ENCODE data around the gene CENPM.

CENPM gene

DNA sequence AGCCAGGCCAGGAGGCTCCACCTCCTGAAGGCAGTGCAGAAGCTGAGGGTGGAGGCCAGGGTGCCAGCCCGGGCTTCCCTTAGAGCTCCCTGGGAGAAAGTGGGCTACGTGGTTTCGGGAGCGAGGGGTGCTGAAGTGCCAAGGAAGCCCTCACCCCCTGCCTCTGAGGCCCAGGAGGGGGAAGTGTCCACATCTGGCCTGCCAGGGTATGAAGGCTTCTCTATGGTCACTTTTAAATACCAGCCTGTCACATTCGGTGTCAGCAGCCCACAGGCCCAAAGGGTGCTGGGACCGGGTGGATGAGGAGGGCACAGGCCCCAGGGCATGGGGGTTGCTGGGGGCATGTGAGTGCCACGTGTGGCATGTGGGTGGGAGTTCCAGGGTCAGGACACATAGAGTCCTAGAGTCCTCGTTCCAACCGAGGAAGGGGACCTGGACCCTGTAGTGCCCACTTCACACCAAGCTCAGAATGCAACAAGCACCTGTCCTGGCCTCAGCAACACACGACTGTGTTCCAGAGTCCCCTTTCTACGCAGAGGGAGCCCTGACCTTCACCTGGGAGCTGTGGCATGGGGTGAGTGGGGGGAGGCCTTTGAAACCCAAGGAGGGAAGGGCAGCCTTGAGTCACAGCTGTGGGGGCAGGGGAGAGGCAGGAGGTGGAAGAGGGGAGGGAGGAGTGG lies 33.8 kb downstream of the CENPM start:
- DNase-seq: no peak

GRCh38 chr22:41912338-41913039 lies 34.5 kb downstream of the CENPM start:
- DNase-seq: no peak

DNA sequence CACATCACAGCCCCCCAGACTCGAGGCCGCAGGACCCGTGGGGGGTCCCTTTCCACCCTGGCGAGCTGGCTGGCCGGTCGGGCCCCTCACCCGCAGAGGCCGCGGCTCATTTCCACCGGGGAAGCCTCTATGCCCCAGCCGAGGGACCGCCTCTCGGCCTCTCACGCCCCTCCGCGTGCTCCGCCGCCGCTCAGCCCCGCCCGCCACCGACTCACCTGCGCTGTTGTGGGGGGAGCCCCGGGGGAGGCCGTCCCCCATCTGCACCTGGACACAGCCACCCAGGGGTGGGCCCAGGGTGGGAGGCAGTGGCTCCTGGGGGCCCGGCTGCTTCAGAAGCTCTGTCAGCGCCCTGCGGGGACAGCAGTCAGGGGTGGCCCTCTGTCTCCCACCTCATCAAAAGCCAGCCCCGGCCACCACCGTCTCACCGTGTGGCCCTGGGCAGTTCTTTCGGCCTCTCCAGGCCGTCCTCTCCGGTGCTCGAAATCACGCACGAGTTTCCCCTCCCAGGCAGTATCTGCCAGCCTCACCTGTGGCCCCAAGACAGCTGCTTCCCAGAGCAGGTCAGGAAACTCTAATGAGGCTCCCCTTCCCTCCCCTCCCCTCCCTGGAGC lies 35.8 kb downstream of the CENPM start:
- DNase-seq: no peak

- no peak for DNase-seq
These were observed 36.6 kb downstream of the CENPM start for GRCh38 chr22:41910050-41911000.

- no peak for DNase-seq
These were observed 37.5 kb downstream of the CENPM start for GRCh38 chr22:41909310-41910049.

DNA sequence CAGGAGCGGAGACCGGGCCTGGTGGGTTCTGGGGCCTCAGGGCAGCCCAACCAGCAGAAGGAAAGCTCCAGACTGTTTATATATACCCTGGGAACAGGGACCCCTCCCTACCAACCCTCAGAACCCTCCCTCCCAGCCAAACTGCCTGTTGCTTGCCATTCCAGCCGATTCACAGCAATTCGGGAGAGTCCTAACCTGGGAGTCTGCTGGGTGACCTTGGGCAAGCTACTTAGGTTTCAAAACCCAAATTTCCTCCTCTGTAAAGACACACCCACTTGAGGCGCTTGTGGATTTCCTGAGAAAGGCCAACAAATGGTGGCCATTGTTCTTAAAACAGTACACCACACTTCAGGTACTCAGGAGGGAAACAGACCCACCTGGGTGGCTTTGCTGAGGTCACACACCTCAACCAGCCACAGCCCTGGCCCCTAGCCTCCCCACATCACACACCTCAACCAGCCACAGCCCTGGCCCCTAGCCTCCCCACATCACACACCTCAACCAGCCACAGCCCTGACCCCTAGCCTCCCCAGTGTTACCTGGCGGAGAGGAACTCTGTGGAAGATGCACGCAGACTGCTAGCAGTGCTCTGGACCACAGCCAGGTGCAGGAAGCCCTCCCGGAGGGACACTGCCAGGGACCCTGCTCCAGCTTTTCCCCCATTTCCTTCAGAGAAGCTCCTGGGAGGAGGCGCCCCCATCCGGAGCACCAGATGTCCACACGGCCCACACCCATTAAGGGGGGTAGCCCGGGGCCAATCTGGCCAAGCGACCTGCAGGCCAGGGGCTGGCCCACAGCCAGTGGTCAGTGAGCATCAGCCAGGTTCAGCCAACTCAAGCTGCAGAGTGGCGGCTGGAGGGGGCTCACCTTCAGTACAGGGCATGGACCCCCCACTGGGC lies 38.3 kb downstream of the CENPM start:
- no peak for DNase-seq

DNA sequence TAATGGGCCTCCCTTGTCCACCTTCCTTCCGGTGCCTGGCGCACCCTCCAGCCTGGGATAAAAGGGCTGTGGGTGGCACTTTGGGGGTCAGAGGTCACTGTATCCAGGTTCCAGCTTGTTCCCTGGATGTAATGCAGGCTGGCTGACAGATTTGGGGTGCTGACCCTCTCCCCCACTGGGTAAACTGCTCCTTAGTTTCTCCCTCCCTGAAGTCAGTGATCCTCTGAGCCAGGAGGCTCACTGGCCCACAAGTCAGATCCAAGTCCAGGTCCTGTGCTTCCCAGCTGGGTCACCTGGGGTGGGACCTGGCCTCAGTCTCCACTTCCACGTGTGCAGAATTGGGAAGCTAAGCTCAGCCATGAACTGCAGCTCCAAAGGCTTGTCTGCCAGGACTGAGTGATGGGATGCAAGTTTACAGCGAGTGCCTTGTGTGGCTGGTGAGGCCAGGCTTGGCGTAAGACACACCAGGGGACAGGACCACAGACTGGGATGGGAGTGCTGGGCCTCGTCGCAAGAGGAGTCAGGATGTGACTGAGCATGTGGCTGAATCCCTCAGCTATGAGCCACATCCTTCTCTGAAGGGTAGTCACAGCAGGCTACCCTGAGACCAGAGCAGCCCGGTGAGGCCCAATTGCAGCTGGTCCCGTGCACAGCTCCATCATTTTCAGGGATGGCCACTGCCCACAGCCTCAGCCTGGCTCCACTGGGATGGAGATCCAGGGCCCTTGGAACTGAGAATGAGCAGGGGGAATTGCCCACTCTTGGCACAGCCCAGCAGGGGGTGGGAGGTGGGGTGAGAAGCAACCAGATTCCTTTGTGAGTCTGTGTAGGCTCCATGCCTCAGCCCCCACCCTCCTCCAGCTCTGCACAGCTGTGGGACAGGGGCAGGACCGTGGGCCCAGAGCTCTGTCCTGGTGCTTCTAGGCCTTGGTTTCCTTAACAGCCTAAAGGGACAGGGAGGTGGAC lies 39.2 kb downstream of the CENPM start:
- no peak for DNase-seq

GRCh38 chr22:41906822-41907221 lies 40.1 kb downstream of the CENPM start:
- no peak for DNase-seq

GRCh38 chr22:41905411-41906202 lies 41.3 kb downstream of the CENPM start:
- no peak for DNase-seq

DNA sequence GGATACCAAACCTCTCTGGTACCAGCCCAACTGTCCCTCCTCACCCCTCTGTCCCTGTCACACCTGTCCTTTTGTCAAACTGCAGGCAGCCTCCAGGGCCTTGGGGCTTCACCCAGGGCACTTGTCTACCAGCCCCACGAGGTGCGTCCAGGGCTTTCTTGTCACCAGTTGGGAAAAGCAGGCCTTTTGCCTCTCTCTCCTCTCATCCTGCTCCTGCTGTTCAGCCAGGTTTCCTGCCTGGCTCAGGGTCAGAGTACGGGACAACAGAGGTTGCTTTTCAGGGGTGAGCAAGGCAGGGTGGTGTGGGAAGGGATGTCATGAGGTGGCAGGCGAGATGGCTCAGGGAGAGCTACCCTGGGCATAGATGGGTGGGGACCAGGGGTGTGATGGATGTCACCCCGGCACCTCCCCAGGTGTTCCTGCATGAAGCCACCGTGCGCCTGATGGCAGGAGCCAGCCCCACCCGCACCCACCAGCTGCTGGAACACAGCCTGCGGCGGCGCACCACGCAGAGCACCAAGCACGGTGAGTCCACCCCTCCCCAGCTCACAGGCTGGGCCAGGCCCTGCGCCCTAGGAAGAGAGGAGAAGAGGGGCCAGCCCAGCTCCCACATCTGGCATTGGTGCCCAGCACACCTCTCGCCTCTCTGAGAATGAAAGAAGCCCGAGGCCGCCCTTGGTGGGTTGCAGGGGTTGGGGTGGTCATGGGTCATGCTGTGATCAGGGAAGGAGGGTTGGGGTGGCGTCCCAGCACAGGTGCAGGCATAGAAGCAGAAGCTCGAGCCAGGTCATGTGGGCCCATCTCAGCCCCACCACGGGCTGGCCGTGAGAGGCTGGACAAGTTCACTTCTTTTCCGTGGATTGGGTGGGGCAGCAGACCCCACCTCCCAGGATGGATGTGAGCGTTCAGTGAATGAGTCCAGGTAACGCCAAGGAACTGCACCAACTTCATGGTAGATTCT lies 42.2 kb downstream of the CENPM start:
- no peak for DNase-seq

DNA sequence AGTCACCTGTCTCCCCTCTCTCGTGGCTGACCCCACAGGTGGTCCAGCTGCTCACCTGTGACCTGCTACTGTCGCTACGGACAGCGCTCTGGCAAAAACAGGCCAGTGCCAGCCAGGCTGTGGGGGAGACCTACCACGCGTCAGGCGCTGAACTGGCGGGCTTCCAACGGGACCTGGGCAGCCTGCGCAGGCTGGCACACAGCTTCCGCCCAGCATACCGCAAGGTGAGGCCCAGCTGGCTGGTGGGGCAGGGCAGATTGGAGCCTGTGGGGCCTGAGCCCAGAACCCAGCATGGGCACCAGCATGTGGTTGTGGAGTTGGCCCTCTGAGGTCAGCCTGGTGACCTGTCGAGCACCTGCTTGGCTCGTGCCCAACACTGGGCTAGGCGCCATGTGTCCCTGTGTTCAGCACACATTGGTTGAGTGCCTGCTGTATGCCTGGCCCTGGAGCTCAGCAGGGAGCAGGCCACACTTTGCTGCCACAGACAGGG lies 44.0 kb downstream of the CENPM start:
- no peak for DNase-seq

- DNase-seq: no peak
These were observed 44.9 kb downstream of the CENPM start for GRCh38 chr22:41902016-41902415.

DNA sequence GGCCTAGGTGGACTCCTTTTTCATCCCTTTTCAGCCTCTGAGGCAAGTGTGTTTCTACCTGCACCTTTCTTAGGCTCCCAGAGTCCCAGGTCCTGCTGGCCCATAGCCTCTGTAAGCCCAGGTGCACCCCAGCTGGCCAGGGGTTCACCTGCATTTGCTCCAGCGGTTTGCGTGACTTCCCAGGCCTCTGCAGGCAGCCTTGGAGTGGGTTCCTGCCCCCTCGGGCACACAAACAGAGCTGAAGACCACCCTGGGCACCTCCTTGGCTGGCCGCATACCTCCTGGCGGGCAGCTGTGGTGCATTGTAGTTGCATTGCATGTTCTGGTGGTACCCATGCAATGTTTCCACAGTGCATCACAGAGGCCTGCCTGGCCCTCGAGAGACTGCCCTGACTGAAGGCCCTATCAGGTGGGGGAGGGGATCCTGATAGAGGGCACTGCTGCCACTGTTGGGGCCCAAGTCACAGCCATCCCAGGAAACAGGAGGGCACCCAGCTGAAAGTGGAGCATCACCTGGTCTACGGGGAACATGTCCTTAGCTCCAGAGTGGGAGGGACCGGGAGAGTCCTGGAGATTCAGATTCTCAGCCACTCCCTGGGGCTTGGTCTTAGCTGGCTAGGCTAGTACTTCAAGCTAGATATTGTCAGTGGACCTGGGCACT lies 46.2 kb downstream of the CENPM start:
- DNase-seq: no peak

GRCh38 chr22:41899992-41900651 lies 46.8 kb downstream of the CENPM start:
- DNase-seq: no peak

GRCh38 chr22:41899110-41899509 lies 47.8 kb downstream of the CENPM start:
- no peak for DNase-seq

DNA sequence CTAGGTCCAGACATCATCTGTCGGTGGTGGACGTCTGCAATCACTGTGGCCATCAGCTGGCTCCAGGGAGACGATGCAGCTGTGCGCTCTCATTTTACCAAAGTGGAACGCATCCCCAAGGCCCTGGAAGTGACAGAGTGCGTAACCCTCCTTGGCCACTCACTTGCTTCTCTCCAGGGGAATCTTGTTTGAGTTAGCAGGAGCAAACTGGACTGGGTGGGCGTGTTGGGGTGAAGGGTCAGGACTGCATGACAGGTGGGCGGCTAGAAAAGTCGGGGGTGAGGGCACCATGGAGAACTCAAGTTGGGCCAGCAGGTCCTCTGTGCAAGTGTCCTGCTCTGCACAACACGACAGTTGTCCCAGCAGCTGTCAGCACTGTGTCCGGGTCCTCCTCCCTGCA lies 48.3 kb downstream of the CENPM start:
- no peak for DNase-seq
